K562 (cell line): Measurements from ENCODE around the gene ATP2A3. TPM values are rescaled to one million over a fixed set of nuclear protein-coding genes. Genes with fewer than 3 reads are reported as not detected.

Source experiments
- BACH1 ChIP-seq: fragments of 200-800 bp; sonication (Bioruptor generic); IDR thresholded peaks from 2 replicates; pipeline ENCODE4 v1.6.1; 2016; ENCODE audit warnings: missing genetic modification characterization, missing compliant biosample characterization
- CEBPG ChIP-seq, 3 experiments: fragments of 200-800 bp in 1 of 3; sonication (Bioruptor generic) in 1 of 3; sonication (generic) in 1 of 3; formaldehyde crosslinking in 1 of 3; IDR thresholded peaks in 2 of 3; conservative IDR thresholded peaks in 1 of 3; 2 replicates each; pipeline versions ENCODE4 v1.6.1 to v1.8.0; 2016 to 2022; ENCODE audit warnings: missing compliant biosample characterization in 2 of 3, missing genetic modification characterization in 2 of 3, mild to moderate bottlenecking in 1 of 3, missing genetic modification reagents in 1 of 3
- HCFC1 ChIP-seq: IDR thresholded peaks from 2 replicates; pipeline ENCODE4 v1.6.1; 2012; ENCODE audit warnings: low read depth, low read length, improper control_type of control experiment
- NFIC ChIP-seq: fragments of 450-650 bp; IDR thresholded peaks from 2 replicates; pipeline ENCODE4 v1.6.1; 2017; ENCODE audit warnings: mild to moderate bottlenecking, inconsistent platforms
- PCBP2 ChIP-seq: fragments of 200-400 bp; formaldehyde crosslinking; IDR thresholded peaks from 2 replicates; pipeline ENCODE4 v1.6.1; 2018; ENCODE audit warnings: low read length, low read depth, mild to moderate bottlenecking, moderate library complexity; ENCODE audit not compliant: poor library complexity, severe bottlenecking
- PHF8 ChIP-seq: fragments of 200-600 bp; sonication (generic); IDR thresholded peaks from 2 replicates; pipeline ENCODE4 v1.6.1; 2012; ENCODE audit warnings: mixed run types, mild to moderate bottlenecking, inconsistent platforms, low read length, moderate library complexity, borderline replicate concordance
- PTTG1 ChIP-seq: fragments of 450-650 bp; IDR thresholded peaks from 2 replicates; pipeline ENCODE4 v1.6.1; 2016; ENCODE audit warnings: low read depth, mild to moderate bottlenecking, missing genetic modification characterization, missing compliant biosample characterization
- RBBP5 ChIP-seq: fragments of 200-600 bp; sonication (generic); IDR thresholded peaks from 2 replicates; pipeline ENCODE4 v1.6.1; 2012; ENCODE audit warnings: borderline replicate concordance, mild to moderate bottlenecking, low read length, control low read depth, inconsistent platforms; ENCODE audit not compliant: insufficient read depth, poor library complexity, severe bottlenecking
- TAF9B ChIP-seq: fragments of 450-650 bp; IDR thresholded peaks from 2 replicates; pipeline ENCODE4 v1.6.1; 2018; ENCODE audit warnings: mild to moderate bottlenecking; ENCODE audit not compliant: partially characterized antibody
- TARDBP ChIP-seq: fragments of 450-650 bp; IDR thresholded peaks from 2 replicates; pipeline ENCODE4 v1.6.1; 2016
- TBL1XR1 ChIP-seq, 2 experiments: IDR thresholded peaks; 2 replicates each; pipeline ENCODE4 v1.6.1; 2012; ENCODE audit warnings: improper control_type of control experiment in 2 of 2, low read length in 2 of 2, mild to moderate bottlenecking in 1 of 2
- ZNF407 ChIP-seq: fragments of 450-650 bp; IDR thresholded peaks from 2 replicates; pipeline ENCODE4 v1.6.1; 2016; ENCODE audit warnings: low read depth
- ZNF589 ChIP-seq: fragments of 200-800 bp; sonication (Bioruptor generic); IDR thresholded peaks from 2 replicates; pipeline ENCODE4 v1.6.1; 2016; ENCODE audit warnings: low read depth, missing genetic modification characterization, missing compliant biosample characterization
- ZNF655 ChIP-seq: fragments of 250-450 bp; sonication (Bioruptor Pico); IDR thresholded peaks from 2 replicates; pipeline ENCODE4 v1.5.0; 2021
- polyA plus RNA-seq, 8 experiments: library from polyadenylated mRNA; depleted of rRNA in 4 of 8; stranded (reverse) in 5 of 8; unstranded in 3 of 8; fragments of >200 nt; fragmentation: Nextera tagmentation in 2 of 8; fragmentation: Illumina TruSeq in 1 of 8; extraction: Ambion mirVana in 2 of 8; extraction: Trizol in 1 of 8; gene quantifications; 2 replicates each; pipeline versions ENCODE4 v1.2.1 to v1.2.3, GENCODE V29; 2011 to 2014; ENCODE audit warnings: inconsistent platforms in 1 of 8, missing spikeins in 1 of 8
- total RNA-seq, 7 experiments: library from RNA; depleted of rRNA in 6 of 7; stranded (reverse); fragments of >200 nt in 6 of 7; fragmentation: Illumina TruSeq in 2 of 7; extraction: Trizol in 2 of 7; gene quantifications; 2 replicates each; pipeline versions ENCODE4 v1.2.1 to v1.2.3, GENCODE V29; 2011 to 2021; ENCODE audit warnings: low replicate concordance in 1 of 7

ATP2A3 gene
- total and polyA plus RNA-seq, 9 of the 15 experiments (the other 6 are each of a cell fraction or from before 2014, with no cell fraction given), result 0.65 to 103 (median 31.3) TPM

GRCh38 chr17:3964203-3965117 lies at the start of gene ATP2A3 (continued):
- TF ChIP-seq ZNF655 (CRISPR knock-in tag) (no peak), NFIC (0 out of 2 replicates have a peak, but pooled peaks have one; percentile 2), PTTG1 (tag) (no peak), CEBPG (CRISPR knock-in tag; IDR thresholded peaks at IDR 0.05) (no peak), CEBPG (tag; conservative IDR thresholded peaks at IDR 0.05 in 1 of 2, IDR thresholded peaks at IDR 0.05 in 1 of 2) (no peak), TBL1XR1 (IDR thresholded peaks at IDR 0.05; ENCODE audit: low read length in 2 of 2) (no peak), ZNF589 (peak; percentile 31; the same call in 1 of the 2 replicates), BACH1 (tag) (no peak), PHF8 (peak; percentile 26; the same call in 1 of the 2 replicates), PCBP2 (no peak), TARDBP (no peak), HCFC1 (no peak), RBBP5 (peak; percentile 67), ZNF407 (no peak), TAF9B (no peak)
